ENCODE results near the gene GEMIN4.
"Not testable (repeated sequence)": the region's sequence is repeated elsewhere in the genome, so short reads cannot be mapped to it uniquely, and the experiment has no call there.

GEMIN4 gene

GRCh38 chr17:759964-760363 is 7.9 kb upstream of the GEMIN4 start:
- TF ChIP-seq CTCF (conservative IDR thresholded peaks at IDR 0.05; ENCODE audit: control insufficient read depth, insufficient read depth, low read depth, low read length): no peak
- DNase-seq (ENCODE audit: low read depth): no peak
- H3K4me3 ChIP-seq (ENCODE audit: control insufficient read depth, low read depth, low read length): no peak overlapping the region

- DNase-seq (ENCODE audit: low read depth); H3K4me3 ChIP-seq (ENCODE audit: control insufficient read depth, low read depth, low read length): not testable (repeated sequence)
These were observed 4.0 kb upstream of the GEMIN4 start for GRCh38 chr17:756010-756567.

- not testable (repeated sequence) for DNase-seq (ENCODE audit: low read depth)
These were observed 3.4 kb upstream of the GEMIN4 start for GRCh38 chr17:755319-755961.

GRCh38 chr17:753418-753817 is 1.4 kb upstream of the GEMIN4 start:
- H3K4me3 ChIP-seq (ENCODE audit: control insufficient read depth, low read depth, low read length): no peak overlapping the region
- no peak for DNase-seq (ENCODE audit: low read depth)
- TF ChIP-seq CTCF (conservative IDR thresholded peaks at IDR 0.05; ENCODE audit: control insufficient read depth, insufficient read depth, low read depth, low read length): no peak

More at GRCh38 chr17:755319-755961, 3.4 kb upstream of the GEMIN4 start:
- H3K4me3 ChIP-seq (ENCODE audit: control insufficient read depth, low read depth, low read length): not testable (repeated sequence)

GRCh38 chr17:752620-753219 is 656 bp upstream of the GEMIN4 start:
- TF ChIP-seq CTCF (conservative IDR thresholded peaks at IDR 0.05; ENCODE audit: control insufficient read depth, insufficient read depth, low read depth, low read length): no peak
- DNase-seq (ENCODE audit: low read depth): peak; percentile 72
- peak overlapping the region; percentile 77 for H3K4me3 ChIP-seq (ENCODE audit: control insufficient read depth, low read depth, low read length)

GRCh38 chr17:751269-752001 is 629 bp downstream of the GEMIN4 start:
- H3K4me3 ChIP-seq (ENCODE audit: control insufficient read depth, low read depth, low read length): peak overlapping the region; percentile 77
- peak; percentile 49 for DNase-seq (ENCODE audit: low read depth)
- TF ChIP-seq CTCF (conservative IDR thresholded peaks at IDR 0.05; ENCODE audit: control insufficient read depth, insufficient read depth, low read depth, low read length): no peak

GRCh38 chr17:750431-751037 is 1.5 kb downstream of the GEMIN4 start:
- peak overlapping the region; percentile 77 for H3K4me3 ChIP-seq (ENCODE audit: control insufficient read depth, low read depth, low read length)

GRCh38 chr17:749359-749758 is 2.7 kb downstream of the GEMIN4 start:
- DNase-seq (ENCODE audit: low read depth); H3K4me3 ChIP-seq (ENCODE audit: control insufficient read depth, low read depth, low read length): not testable (repeated sequence)

More at GRCh38 chr17:750431-751037, 1.5 kb downstream of the GEMIN4 start:
- TF ChIP-seq CTCF (conservative IDR thresholded peaks at IDR 0.05; ENCODE audit: control insufficient read depth, insufficient read depth, low read depth, low read length): no peak
- DNase-seq (ENCODE audit: low read depth): peak; percentile 25

- not testable (repeated sequence) for H3K4me3 ChIP-seq (ENCODE audit: control insufficient read depth, low read depth, low read length); DNase-seq (ENCODE audit: low read depth)
These were observed 3.5 kb downstream of the GEMIN4 start for GRCh38 chr17:748604-749003.

Measured in fibroblast of mammary gland (primary cell).